Stimulated activated CD8-positive, alpha-beta memory T cell treated with anti-CD3 and anti-CD28 coated beads, Interleukin-4, amount 100 ng/mL, for 48 hours (primary cell): ENCODE measurements around the gene EVPL.
"Not testable (repeated sequence)": the region's sequence is repeated elsewhere in the genome, so short reads cannot be mapped to it uniquely, and the experiment has no call there.

Experiments used
- DNase-seq: peaks from one replicate; pipeline ENCODE4 v3.0.0-alpha.2; 2020

Gene EVPL

DNA sequence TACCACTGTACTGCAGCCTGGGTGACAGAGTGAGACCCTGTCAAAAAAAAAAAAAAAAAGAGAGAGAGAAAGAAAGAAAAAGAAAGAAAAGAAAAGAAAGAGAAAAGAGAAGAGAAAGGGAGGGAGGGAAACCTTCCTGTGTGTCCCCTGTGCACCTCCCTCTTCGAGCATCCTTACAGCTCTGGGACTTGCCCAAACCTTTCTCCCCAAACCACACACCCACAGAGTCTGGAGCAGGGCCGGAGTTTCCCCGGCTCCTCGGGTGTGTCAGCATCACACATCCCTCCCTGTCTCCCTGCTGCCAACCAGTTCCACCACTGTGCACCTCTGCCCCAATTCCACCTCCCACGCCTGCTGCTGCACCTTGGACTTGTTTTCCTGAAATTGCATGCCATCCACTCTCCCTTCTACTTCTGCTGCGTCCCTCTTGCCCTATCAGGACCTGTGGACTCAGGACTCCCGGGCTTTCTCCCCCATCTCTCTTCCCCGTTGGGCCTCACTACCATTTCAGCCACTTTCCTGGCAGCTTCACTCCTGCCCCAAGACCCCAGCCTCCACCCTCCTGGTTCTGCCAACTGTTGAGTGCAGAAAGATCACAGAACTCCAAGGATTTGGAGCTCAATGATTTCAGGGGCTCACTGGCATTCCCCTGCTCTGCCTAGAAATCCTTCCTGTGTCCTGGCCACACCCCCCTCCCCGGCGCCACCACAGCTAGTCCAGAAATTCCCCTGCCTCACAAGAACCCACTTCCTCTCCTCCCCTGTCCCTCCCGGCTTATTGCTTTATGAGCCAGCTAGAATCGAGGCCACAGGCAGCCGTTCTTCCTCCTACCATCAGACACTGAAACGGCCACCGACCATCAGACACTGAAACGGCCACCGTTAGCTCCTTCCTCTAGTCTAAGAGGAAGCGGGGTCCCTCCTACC lies 30.2 kb downstream of the EVPL start:
- peak; percentile 51 for DNase-seq

DNA sequence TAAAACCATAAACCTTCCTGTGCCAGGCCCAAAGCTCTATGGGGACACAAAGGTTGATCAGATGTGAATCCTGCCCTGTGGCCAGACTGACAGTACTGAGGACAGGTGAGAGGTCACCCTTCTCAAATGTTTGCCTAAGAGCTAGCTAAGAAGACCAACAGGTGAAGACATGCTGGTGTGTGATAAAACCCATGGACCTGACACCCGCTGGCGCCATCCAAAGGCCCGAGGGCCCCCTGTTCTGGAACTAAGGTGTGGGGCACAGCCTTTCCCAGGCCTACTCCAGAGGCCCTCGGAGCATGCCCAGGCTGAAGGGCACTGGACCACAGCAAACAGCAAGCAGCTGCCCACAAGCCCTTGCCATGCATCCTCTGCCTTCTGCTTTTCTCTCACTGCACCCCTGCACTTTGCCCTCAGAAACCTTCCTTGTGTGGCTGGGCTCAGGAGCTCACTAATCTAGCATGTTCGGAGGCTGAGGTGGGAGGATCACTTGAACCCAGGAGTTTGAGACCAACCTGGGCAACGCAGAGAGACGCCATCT lies 31.7 kb downstream of the EVPL start:
- no peak for DNase-seq

DNA sequence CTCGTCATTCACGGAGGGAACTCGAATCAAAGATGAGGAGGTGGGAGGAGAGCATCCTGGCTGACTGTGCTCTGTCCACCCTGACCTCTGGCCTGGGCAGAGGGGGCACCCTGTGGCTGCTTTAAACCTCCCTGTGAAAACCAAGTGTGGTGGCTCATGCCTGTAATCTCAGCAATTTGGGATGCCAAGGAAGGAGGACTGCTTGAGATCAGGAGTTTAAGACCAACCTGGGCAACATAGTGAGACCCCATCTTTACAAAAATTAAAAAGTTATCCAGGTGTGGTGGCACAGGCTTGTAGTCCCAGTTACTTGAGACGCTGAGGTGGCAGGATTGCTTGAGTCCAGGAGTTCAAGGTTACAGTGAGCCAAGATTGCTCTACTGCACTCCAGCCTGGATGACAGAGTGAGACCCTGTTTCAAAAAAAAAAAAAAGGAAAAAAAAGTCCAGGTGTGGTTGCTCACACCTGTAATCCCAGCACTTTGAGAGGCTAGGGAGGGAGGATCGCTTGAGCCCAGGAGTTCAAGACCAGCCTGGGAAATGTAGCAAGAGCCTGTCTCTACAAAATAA lies 32.2 kb downstream of the EVPL start:
- DNase-seq = no peak

DNA sequence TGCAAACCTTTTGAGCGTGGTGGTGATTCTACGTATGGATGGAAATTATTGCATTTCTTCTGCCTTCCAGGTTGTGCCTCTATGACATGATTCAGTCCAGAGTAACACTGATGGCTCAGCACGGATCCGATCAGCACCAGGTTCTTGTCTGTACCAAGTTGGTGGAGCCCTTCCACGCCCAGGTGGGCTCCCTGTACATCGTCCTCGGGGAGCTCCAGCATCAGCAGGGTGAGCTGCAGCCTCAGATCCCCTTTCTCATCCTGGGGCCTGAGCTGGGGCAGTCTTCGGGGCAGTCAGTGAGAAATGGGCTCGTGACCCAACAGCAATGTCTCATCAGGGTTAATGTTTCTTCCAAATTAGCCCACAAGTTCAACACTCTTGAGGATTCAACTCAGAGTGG lies 35.7 kb downstream of the EVPL start:
- no peak for DNase-seq

DNA sequence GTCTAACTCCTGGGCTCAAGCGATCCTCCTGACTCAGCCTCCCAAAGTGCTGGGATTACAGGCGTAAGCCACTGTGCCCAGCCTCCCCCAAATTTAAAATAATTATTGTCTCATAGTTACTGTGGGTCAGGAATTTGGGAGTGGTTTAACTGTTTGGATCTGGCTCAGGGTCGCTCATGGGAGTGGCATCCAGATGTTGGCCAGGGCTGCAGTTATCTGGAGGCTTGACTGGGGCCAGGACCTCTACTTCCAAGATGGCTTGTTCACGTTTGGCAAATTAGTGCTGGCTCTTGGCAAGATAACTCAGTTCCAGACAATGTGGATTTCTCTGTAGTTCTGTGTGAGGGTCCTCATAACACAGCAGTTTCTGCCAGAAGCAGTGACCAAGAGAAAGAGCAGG lies 40.1 kb downstream of the EVPL start:
- DNase-seq = no peak

DNA sequence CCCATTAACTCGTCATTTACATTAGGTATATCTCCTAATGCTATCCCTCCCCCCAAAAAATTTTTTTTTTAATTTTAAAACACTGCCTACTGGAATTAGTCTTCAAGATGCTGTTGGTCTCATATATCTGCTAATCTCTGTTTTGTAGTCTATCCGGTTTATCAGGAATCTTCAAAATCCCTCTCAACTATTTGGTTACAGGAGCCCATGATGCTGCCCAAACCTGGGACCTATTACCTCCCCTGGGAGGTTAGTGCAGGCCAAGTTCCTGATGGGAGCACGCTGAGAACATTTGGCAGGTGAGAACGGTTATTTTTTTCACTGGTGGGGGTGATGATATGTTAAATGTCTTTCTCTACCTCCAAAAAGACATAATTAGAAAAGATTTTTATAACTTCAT lies 41.1 kb downstream of the EVPL start:
- DNase-seq = no peak

DNA sequence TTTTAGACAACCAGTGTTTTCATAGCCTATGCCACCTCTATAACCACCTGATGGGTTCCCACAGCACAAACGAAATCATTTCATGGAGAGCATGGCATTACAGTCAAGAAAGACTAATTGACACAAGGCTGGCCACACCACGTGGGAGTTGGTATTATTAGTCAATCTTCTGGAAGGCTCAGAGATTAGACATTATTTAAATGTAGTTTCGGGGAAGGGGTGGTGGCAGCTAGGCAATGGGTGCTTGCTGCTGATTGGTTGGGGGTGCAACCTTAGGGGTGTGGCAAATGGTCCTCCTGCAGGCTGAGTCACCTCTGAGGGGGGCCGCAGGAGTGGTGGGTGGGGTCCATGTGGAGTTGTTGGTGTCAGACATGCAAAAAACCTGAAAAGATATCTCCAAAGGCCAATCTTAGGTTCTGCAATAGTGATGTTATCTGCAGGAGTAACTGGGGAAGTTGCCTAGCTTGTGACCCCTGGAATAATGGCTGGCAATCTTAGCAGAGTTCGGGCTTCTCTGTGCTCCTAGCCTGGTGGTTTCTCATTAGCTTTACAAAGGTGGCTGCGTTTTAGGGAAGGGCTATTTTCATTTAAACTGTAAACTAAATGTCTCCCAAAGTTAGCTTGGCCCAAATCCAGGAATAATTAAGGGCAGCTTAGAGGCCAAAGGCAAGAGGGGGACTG lies 43.5 kb downstream of the EVPL start:
- no peak for DNase-seq

DNA sequence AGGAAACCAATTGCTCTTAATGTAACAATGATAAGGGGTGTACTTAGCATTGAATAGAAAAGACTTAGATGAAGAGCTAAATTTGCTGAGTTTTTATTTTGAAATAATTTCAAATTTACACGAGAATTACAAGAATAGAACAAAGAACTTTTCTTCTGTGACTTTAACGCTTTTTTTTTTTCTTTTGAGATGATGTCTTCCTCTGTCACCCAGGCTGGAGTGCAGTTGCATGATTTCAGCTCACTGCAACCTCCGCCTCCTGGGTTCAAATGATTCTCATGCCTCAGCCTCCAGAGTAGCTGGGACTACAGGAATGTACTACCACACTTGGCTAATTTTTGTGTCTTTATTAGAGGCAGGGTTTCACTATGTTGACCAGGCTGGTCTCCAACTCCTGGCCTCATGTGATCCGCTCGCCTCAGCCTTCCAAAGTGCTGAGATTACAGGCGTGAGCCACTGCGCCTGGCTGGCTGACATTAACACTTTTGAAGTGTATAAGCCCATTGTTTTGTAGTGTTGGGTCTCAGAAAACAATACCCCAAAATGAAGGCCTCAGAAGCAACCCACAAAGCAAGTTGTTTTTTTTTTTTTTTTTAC lies 46.0 kb downstream of the EVPL start:
- DNase-seq = no peak

DNA sequence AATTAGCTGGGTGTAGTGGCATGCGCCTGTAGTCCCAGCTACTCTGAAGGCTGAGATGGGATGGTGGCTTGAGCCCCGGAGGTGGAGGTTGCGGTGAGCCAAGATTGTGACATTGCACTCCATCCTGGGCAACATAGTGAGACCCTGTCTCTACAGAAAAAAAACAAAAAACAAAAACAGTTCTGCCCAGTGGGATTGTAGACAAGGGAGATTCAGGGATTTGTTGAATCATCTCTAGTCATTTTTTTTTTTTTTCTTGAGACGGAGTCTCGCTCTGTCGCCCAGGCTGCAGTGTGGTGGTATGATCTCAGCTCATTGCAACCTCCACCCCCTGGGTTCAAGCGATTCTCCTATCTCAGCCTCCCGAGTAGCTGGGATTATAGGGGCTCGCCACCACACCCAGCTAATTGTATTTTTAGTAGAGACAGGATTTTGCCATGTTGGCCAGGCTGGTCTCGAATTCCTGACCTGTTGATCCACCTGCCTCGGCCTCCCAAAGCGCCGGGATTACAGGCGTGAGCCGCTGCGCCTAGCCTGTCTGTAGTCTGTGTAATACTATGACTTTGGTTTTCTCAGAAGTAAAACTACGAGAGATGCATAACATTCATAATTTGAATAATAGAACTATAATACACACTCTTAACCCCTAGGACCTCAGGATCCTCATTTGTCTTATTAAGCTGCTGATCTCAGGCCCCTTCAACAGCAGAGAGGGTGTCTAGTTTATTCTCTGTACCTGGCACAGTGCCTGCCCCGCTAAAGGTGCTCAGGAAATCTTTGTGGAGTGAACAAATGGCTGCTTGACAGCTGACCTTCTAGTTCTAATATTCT lies 46.7 kb downstream of the EVPL start:
- no peak for DNase-seq

DNA sequence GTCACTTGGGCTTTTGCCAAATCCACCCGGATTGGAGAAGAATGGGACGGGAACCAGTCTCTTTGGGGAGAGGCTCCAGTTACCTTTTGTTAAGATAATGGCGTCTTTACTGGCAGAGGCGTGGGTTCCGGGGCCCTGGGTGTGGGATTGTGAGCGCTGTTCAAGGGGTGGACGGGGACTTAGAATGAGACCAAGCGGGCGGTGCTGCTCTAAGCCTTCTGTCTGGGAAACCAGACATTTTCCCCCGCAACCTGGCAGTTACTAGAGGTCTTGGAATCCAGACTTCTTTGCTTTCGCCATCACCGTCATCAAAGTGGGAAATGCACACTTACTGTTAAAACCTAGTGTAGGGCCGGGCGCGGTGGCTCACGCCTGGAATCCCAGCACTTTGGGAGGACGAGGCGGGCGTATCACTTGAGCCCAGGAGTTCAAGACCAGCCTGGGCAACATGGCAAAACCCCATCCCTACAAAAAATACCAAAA lies 47.4 kb downstream of the EVPL start:
- no peak for DNase-seq

DNA sequence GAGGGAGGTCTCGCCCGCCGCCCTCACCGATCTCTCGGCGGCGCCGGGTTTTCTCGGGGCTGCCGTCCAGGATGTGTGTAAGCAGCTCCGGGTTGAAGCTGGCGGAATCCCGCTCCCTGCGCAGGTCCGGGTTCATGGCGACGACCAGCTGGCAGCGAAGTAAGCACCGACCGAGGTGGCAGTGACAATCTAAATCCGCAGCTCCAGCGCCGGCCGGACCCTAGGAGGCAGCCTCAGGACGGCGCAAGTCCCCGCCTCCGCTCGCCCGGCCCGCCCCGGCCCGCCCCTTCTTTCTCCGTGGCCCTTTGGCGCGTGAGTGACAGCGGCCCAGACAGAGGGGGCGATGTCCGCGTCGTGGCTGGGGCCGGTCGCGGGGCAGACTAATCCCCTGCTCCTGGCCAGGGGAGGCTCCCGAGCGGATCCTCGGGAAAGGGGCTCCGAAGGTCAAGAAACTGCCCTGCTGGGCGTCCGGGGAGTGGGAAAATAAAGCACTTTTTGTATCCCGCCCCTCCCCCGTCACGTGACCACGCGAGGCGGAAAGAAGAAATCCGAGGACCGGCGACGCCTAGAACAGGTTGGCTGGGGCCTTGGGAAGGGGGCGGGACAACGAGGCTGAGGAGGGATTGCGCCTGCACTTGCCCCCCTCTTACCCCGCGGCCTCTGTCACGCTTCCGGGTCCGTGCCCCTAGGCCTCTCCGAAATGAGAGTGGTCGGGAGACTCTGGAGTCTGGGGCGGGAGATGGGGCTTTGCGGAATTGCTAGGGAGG lies 48.0 kb downstream of the EVPL start, which contains the start of the genes ACOX1 and TEN1:
Gene ACOX1, minus strand, starts transcription at position 229 of the 767 bp plus-strand sequence. Its CDS starts 93 bp downstream, at position 136.
Gene TEN1, plus strand, starts transcription at position 303 of the 767 bp plus-strand sequence. CDS start 6,953 bp downstream, outside the sequence.
- DNase-seq = peak; percentile 98

DNA sequence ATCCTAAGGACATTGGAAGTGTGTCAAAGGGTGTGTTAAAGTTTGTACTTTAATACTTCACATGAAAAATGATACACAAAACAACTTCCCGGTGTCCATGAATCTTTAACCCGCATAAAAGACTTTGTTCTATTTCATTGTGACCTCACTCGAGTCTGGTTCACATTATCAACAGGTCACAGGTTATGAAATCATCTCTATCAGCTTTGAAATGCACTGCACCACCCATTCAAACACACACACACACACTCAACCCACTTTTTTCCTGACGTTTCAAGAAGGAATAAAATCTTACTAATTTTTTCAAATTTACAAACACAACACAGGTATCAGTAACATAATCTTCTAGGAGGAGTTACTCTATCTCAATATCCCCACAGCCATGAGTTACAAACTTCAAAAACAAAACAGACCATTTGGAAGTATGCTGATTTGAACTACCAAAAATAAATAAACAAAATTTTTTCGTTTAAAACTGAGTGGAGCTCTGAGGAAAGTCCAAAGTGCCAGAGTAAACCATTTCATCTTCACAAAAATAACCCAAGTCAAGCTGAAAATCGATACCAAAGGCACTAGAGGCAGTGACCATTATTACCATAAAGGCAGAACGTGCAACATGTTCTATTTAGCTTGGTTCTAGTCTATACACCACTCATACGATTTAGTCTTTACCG lies 50.8 kb downstream of the EVPL start:
- DNase-seq = no peak

DNA sequence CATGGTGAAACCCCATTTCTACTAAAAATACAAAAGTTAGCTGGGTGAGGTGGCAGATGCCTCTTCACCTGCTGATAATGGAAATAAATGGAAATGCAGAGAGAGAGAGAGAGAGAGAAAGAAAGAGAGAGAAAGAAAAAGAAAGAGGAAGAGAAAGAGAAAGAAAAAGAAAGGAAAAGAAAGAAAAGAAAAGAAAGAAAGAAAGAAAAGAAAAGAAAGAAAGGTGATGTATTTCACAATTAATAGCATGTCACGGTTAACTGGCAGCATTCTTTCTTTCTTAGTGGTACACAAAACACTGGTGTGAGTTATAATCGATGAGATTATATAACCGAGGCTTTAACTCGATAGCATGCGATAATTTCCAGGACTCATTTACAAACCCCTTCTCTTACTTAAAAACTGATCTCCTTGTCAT lies 51.3 kb downstream of the EVPL start:
- DNase-seq = no peak

DNA sequence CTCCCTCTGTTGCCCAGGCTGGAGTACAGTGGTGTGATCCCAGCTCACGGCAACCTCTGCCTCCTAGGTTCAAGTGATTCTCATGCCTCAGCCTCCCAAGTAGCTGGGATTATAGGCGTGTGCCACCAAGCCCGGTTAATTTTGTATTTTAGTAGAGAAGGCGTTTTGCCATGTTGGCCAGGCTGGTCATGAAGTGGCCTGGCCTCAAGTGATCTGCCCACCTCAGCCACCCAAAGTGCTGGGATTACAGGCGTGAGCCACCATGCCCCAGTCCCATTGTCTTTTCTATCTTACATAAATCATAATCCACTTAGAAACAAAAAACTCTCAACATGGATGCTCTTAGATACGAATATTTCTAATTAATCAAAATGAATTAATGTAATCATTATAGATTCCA lies 51.9 kb downstream of the EVPL start:
- not testable (repeated sequence) for DNase-seq

DNA sequence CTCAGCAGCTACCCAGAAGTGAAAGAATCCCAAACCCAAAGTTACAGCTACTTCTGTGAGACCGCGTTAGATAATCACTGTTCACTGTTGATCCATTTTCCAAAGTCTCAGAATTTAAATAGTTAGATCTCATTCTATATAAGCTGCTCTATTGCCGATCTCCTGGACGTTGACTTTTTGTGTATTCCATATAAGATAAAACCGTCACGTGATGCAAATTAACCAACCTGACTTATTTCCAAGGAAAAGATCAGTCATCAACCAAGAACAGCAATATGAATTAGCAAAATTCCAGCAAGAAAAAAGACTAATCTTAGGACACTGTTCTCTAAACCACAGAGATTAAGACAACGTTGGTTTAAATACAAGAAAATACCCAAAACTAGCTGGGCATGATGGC lies 56.5 kb downstream of the EVPL start:
- no peak for DNase-seq

DNA sequence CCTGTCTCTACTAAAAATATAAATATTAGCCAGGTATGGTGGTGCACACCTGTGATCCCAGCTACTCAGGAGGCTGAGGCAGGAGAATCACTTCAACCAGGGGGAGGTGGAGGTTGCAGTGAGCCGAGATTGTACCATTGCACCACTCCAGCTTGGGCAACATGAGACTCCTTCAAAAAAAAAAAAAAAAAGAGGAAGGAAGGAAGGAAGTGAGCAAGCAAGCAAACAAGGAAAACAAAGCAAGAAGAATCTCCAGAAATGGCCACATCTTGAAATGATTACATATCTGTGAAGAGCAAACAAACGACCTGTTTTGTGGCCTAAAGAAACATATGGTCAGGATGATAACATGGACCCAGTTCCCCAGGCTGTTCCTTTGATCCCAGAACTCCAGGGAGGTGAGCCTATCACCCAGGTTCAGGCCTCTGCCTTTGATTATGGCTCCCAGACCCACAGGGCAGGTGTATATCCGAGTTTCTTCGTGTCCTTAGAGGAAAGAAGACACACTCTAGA lies 57.0 kb downstream of the EVPL start:
- DNase-seq = no peak

DNA sequence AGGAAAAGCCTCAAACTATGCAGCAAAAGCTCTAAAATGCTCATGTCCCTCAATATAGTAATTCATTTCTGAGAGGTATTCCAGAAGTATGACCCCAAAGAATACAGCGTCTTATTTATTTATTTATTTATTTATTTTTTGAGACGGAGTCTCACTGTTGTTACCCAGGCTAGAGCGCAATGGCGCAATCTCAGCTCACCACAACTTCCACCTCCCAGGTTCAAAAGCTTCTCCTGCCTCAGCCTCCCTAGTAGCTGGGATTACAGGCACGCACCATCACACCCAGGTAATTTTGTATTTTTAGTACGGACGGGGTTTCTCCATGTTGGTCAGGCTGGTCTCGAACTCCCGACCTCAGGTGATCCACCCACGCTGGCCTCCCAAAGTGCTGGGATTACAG lies 58.1 kb downstream of the EVPL start:
- not testable (repeated sequence) for DNase-seq

DNA sequence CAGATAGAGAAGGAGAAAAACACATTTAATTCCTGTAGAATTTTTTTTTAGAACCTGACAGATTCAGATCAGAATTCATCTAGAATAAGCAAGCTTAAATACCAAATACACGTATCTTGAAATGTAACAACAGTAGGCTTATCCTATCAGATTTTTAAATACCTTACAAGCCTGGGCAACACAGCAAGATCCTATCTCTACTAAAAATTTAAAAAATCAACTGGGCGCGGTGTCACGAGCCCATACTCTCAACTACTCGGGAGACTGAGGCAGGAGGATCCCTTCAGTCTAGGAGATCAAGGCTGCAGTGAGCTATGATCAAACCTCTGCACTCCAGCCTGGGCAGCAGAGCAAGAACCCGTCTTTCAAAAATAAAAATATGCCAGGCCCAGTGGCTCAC lies 61.6 kb downstream of the EVPL start:
- no peak for DNase-seq

DNA sequence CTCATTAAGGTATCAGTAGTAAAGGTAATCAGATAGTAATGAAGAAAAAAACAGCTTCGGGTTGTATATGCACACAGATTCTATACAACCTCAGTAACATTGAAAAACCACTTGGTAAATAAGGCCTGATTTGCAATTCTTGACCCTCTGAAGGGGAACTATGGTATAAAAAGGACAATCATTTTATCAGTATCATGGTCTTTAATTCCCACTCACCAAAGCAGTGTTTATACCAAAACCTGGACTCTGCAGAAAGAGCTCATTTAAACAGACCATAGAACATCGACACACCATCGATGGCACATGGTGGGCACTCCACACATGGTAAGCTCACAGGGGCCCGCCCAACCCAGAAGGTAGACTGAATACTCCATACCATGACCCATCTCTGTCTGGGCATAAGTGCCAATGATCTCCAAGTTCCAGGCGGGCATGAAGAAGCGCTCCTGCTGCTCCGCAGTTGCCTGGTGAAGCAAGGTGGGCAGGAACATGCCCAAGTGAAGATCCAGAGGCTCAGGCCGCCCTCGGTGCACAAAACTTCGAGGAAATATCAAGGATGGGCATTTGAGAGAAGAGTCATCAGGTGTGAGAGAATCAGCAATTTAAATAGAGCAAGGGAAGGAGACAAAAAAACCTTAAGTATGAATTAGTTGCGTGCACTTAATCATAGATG lies 67.1 kb downstream of the EVPL start:
- no peak for DNase-seq
